ENCODE data around the gene UBE2L3. TPM values are rescaled to one million over a fixed set of nuclear protein-coding genes. Genes with fewer than 3 reads are reported as not detected.
"Not testable (repeated sequence)": the region's sequence is repeated elsewhere in the genome, so short reads cannot be mapped to it uniquely, and the experiment has no call there.

Gene UBE2L3
- total RNA-seq, 1 experiment from 2014 or later, result 44.2 TPM

DNA sequence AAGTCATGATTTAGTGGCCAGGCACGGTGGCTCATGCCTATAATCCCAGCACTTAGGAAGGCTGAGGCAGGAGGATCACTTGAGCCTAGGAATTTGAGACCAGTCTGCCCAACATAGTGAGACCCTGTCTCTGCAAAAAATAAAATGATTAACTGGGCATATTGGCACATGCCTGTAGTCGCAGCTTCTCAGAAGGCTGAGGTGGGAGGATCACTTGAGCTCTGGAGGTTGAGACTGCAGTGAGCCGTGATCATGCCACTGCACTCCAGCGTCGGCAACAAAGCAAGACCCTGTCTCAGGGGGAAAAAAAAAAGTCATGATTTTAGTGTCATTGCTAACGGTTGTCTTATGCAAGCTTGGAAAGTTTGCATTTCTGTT is 11.9 kb downstream of the UBE2L3 start:
- H3K4me3 Mint-ChIP-seq (ENCODE audit: unreplicated experiment), result no peak overlapping the region
- intact Hi-C loops (cut with micrococcal nuclease), result no loop called here
- H3K27ac Mint-ChIP-seq (ENCODE audit: low read depth, unreplicated experiment), result no peak overlapping the region
- TF ChIP-seq CTCF (IDR thresholded peaks at IDR 0.05; ENCODE audit: unreplicated experiment), result no peak
- peaks cover 10% of the 10 kb centered on the region for H3K4me1 Mint-ChIP-seq (ENCODE audit: insufficient read depth, unreplicated experiment)
- POLR2A ChIA-PET, result interaction anchor here (1.7 kb wide), 1 partner anchor 10 kb away, joined by 7 read pairs; no protein-coding TSS in a partner anchor
- no peaks in the 10 kb centered on the region for H3K27me3 Mint-ChIP-seq (ENCODE audit: insufficient read depth, unreplicated experiment)
- no TSS peak for BruUV-seq (replicated peaks)
- H3K9me3 Mint-ChIP-seq (ENCODE audit: unreplicated experiment), result no peaks in the 10 kb centered on the region
- CTCF ChIA-PET, result interaction anchor here (0.9 to 1.9 kb wide), 3 partner anchors 14 to 51 kb away, joined by 3 to 6 read pairs (median 3); no protein-coding TSS in a partner anchor
- peaks cover 19% of the 10 kb centered on the region for H3K36me3 Mint-ChIP-seq (ENCODE audit: insufficient read depth, unreplicated experiment)
- DNase-seq (ENCODE audit: unreplicated experiment), result no peak

GRCh38 chr22:21580623-21581007 is 13.1 kb downstream of the UBE2L3 start:
- H3K27me3 Mint-ChIP-seq (ENCODE audit: insufficient read depth, unreplicated experiment); CTCF ChIA-PET; BruUV-seq (replicated peaks); intact Hi-C loops (cut with micrococcal nuclease); H3K4me3 Mint-ChIP-seq (ENCODE audit: unreplicated experiment); DNase-seq (ENCODE audit: unreplicated experiment); POLR2A ChIA-PET; H3K27ac Mint-ChIP-seq (ENCODE audit: low read depth, unreplicated experiment); H3K9me3 Mint-ChIP-seq (ENCODE audit: unreplicated experiment): not testable (repeated sequence)
- H3K36me3 Mint-ChIP-seq (ENCODE audit: insufficient read depth, unreplicated experiment), result peaks cover 31% of the 10 kb centered on the region
- peaks cover 12% of the 10 kb centered on the region for H3K4me1 Mint-ChIP-seq (ENCODE audit: insufficient read depth, unreplicated experiment)

- DNase-seq (ENCODE audit: unreplicated experiment); H3K27ac Mint-ChIP-seq (ENCODE audit: low read depth, unreplicated experiment); CTCF ChIA-PET; intact Hi-C loops (cut with micrococcal nuclease); POLR2A ChIA-PET; H3K9me3 Mint-ChIP-seq (ENCODE audit: unreplicated experiment); BruUV-seq (replicated peaks); H3K4me3 Mint-ChIP-seq (ENCODE audit: unreplicated experiment); H3K27me3 Mint-ChIP-seq (ENCODE audit: insufficient read depth, unreplicated experiment): not testable (repeated sequence)
- Mint-ChIP-seq H3K4me1 (ENCODE audit: insufficient read depth, unreplicated experiment) (peaks cover 14% of the 10 kb centered on the region), H3K36me3 (ENCODE audit: insufficient read depth, unreplicated experiment) (peaks cover 35% of the 10 kb centered on the region)
Observed at GRCh38 chr22:21581009-21581713, 13.6 kb downstream of the UBE2L3 start.

- POLR2A ChIA-PET, result interaction anchor here (0.6 to 0.7 kb wide), 2 partner anchors 38 to 59 kb away, joined by 3 to 4 read pairs; partner anchors contain the start of gene SDF2L1
- TF ChIP-seq CTCF (IDR thresholded peaks at IDR 0.05; ENCODE audit: unreplicated experiment), result no peak
- CTCF ChIA-PET, result no interaction called here
- intact Hi-C loops (cut with micrococcal nuclease), result no loop called here
- no peaks in the 10 kb centered on the region for H3K9me3 Mint-ChIP-seq (ENCODE audit: unreplicated experiment)
- DNase-seq (ENCODE audit: unreplicated experiment), result no peak
- BruUV-seq (replicated peaks), result no TSS peak
- H3K27ac Mint-ChIP-seq (ENCODE audit: low read depth, unreplicated experiment), result peak overlapping the region; percentile 43
- no peaks in the 10 kb centered on the region for H3K27me3 Mint-ChIP-seq (ENCODE audit: insufficient read depth, unreplicated experiment)
- H3K36me3 Mint-ChIP-seq (ENCODE audit: insufficient read depth, unreplicated experiment), result peaks cover 46% of the 10 kb centered on the region
- no peak overlapping the region for H3K4me3 Mint-ChIP-seq (ENCODE audit: unreplicated experiment)
- peaks cover 14% of the 10 kb centered on the region for H3K4me1 Mint-ChIP-seq (ENCODE audit: insufficient read depth, unreplicated experiment)
Observed at GRCh38 chr22:21582801-21583740, 15.6 kb downstream of the UBE2L3 start.

DNA sequence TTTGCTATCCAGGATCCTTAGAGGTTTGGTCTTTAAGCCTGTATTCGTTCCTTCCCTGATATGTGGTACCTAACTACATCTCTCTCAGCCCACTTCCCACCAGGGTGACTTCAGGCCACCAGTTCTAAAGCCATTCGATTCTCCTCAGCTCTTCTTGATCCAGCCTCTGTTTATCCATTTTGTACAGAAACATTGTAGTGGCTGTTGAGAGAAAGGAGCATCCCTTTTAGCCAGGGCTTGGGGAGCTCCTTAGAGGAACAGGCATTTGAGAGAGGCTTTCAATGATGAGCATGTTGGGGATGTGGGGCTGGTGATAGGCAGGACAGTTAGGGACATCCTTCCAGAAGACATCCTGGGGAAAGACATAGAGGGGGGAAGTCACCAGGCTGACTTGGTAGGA is 17.9 kb downstream of the UBE2L3 start:
- Mint-ChIP-seq H3K4me3 (ENCODE audit: unreplicated experiment) (no peak overlapping the region), H3K27me3 (ENCODE audit: insufficient read depth, unreplicated experiment) (no peaks in the 10 kb centered on the region), H3K9me3 (ENCODE audit: unreplicated experiment) (no peaks in the 10 kb centered on the region), H3K4me1 (ENCODE audit: insufficient read depth, unreplicated experiment) (peaks cover 14% of the 10 kb centered on the region), H3K36me3 (ENCODE audit: insufficient read depth, unreplicated experiment) (peaks cover 42% of the 10 kb centered on the region), H3K27ac (ENCODE audit: low read depth, unreplicated experiment) (no peak overlapping the region)
- DNase-seq (ENCODE audit: unreplicated experiment), result no peak
- no TSS peak for BruUV-seq (replicated peaks)
- no peak for TF ChIP-seq CTCF (IDR thresholded peaks at IDR 0.05; ENCODE audit: unreplicated experiment)
- intact Hi-C loops (cut with micrococcal nuclease), result no loop called here
- CTCF ChIA-PET, result interaction anchor here (0.7 to 0.8 kb wide), 2 partner anchors 9 to 62 kb away, joined by 3 read pairs; no protein-coding TSS in a partner anchor
- POLR2A ChIA-PET, result interaction anchor here (0.6 to 0.8 kb wide), 2 partner anchors 22 to 44 kb away, joined by 3 to 4 read pairs; partner anchors contain the start of gene YDJC
